Right atrium auricular region (tissue), 2 donors: Measurements from ENCODE around the gene CHML. TPM values are rescaled to one million over a fixed set of nuclear protein-coding genes. Genes with fewer than 3 reads are reported as not detected.

Source experiments
- DNase-seq: peaks from one replicate; pipeline ENCODE4 v3.0.0-alpha.2; 2019; ENCODE audit warnings: low spot score
- H3K27ac ChIP-seq, 2 donors: fragments of 200-600 bp; sonication (generic); 1 replicate in 1 of 2; 2 replicates in 1 of 2; pipeline ENCODE4 v1.5.1; 2016 to 2019
- H3K27me3 ChIP-seq, 2 donors: fragments of 200-600 bp; sonication (generic); one replicate each; pipeline versions ENCODE4 v1.5.1 to v1.6.0; 2017 to 2019
- H3K36me3 ChIP-seq: fragments of 200-600 bp; sonication (generic); one replicate; pipeline ENCODE4 v1.5.1; 2016
- H3K4me1 ChIP-seq, 2 donors: fragments of 200-600 bp; sonication (generic); one replicate each; pipeline versions ENCODE4 v1.5.1 to v1.6.0; 2017 to 2019
- H3K4me3 ChIP-seq, 2 donors: fragments of 200-600 bp; sonication (generic); 1 replicate in 1 of 2; 2 replicates in 1 of 2; pipeline ENCODE4 v1.5.1; 2017 to 2019; ENCODE audit warnings: mild to moderate bottlenecking in 1 of 2, moderate library complexity in 1 of 2
- H3K9me3 ChIP-seq, 2 donors: fragments of 200-600 bp; sonication (generic); one replicate each; pipeline ENCODE4 v1.5.1; 2019
- CTCF ChIP-seq, 2 donors: fragments of 200-600 bp; sonication (generic); IDR thresholded peaks; one replicate each; pipeline ENCODE4 v1.5.1; 2019; ENCODE audit warnings: antibody characterized with exemption in 2 of 2
- total RNA-seq, 2 donors: library from RNA; depleted of rRNA; stranded (reverse); fragments of >200 nt; gene quantifications; one replicate each; pipeline ENCODE4 v1.1.0, GENCODE V29; 2016

Gene CHML
- total RNA-seq, 2 donors from 2014 or later, result 2.7 to 3.2 TPM

GRCh38 chr1:241614572-241614971 lies 25.6 kb downstream of the CHML start:
- no peak for TF ChIP-seq CTCF (IDR thresholded peaks at IDR 0.05)
- Histone ChIP-seq H3K27ac (no peak overlapping the region), H3K27me3 (no peaks in the 10 kb centered on the region), H3K4me1 (peaks cover 0 to 5% of the 10 kb centered on the region in 2 donors), H3K36me3 (no peaks in the 10 kb centered on the region), H3K4me3 (no peak overlapping the region), H3K9me3 (no peaks in the 10 kb centered on the region)
- DNase-seq, result no peak

DNA sequence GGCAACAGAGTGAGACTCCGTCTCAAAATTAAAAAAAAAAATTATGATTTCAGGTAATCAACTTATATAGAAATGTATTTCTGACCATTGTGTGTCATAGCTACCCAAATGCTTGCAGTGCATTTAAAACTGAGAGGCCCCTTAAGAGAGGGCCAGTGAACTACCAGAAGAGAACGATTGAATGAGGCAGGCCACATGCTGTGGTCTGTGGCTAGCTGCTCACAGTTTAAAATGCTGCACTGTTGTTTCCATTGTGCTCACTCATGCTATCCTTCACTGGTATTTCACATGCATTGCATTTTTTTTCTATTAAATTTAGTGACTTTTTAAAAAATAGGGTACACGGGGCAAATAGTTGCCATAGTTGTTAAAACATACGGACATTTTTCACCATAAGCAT lies 26.0 kb downstream of the CHML start:
- TF ChIP-seq CTCF (IDR thresholded peaks at IDR 0.05), result no peak
- H3K9me3 ChIP-seq, result no peaks in the 10 kb centered on the region
- no peak overlapping the region for H3K4me3 ChIP-seq
- H3K4me1 ChIP-seq, result peaks cover 0 to 5% of the 10 kb centered on the region in 2 donors
- H3K27me3 ChIP-seq, result no peaks in the 10 kb centered on the region
- no peak overlapping the region for H3K27ac ChIP-seq
- H3K36me3 ChIP-seq, result no peaks in the 10 kb centered on the region
- no peak for DNase-seq

GRCh38 chr1:241612533-241613477 lies 27.4 kb downstream of the CHML start:
- DNase-seq, result no peak
- Histone ChIP-seq H3K4me3 (no peak overlapping the region), H3K9me3 (no peaks in the 10 kb centered on the region), H3K27me3 (no peaks in the 10 kb centered on the region), H3K27ac (no peak overlapping the region), H3K36me3 (no peaks in the 10 kb centered on the region), H3K4me1 (peaks cover 0 to 5% of the 10 kb centered on the region in 2 donors)
- TF ChIP-seq CTCF (IDR thresholded peaks at IDR 0.05), result no peak

DNA sequence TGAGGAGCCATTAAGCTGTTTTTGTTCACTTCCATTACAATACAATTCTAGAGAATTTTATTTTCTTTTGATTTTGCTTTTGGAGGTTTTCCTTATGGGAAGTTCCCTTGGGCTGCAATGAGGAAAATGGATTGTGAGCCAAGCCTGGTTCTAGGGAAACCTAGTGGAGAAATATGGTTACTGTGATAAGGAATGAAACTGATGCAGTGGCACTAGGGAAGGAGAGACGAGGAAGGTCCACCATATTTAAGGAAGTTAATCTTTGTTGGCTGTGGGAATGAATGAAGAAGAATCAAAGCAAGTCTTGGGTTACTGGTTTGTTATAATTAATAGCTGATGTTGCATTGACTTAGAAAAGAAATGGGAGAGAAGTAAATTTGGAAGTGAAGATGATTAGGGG lies 28.4 kb downstream of the CHML start:
- Histone ChIP-seq H3K9me3 (no peaks in the 10 kb centered on the region), H3K27me3 (no peaks in the 10 kb centered on the region), H3K27ac (no peak overlapping the region), H3K36me3 (no peaks in the 10 kb centered on the region), H3K4me1 (peaks cover 0 to 5% of the 10 kb centered on the region in 2 donors), H3K4me3 (no peak overlapping the region)
- TF ChIP-seq CTCF (IDR thresholded peaks at IDR 0.05), result no peak
- no peak for DNase-seq

DNA sequence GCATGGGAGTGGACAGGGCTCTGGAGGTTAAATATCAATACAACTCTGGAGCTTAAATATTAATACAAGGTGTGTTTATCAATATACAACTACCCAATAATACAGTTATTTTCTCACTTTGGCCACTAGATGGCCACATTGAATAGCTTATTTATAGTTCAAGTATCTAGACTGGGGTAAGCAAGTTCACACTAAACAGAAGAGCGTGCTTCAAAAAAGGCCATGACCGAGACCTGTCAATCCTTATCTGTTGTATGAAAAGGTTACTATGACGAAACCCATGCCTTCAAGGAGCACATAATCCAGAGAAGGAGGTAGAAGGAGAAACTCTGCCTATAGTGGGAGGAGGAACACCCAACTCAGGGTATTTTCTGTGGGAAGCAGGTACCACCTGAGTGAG lies 29.1 kb downstream of the CHML start:
- Histone ChIP-seq H3K27ac (no peak overlapping the region), H3K36me3 (no peaks in the 10 kb centered on the region), H3K4me1 (peaks cover 0 to 5% of the 10 kb centered on the region in 2 donors), H3K27me3 (no peaks in the 10 kb centered on the region), H3K9me3 (no peaks in the 10 kb centered on the region), H3K4me3 (no peak overlapping the region)
- peak; percentile 67 to 79 for TF ChIP-seq CTCF (IDR thresholded peaks at IDR 0.05)
- no peak for DNase-seq
